HepG2 (cell line): ENCODE results near the gene ENG. TPM values are rescaled to one million over a fixed set of nuclear protein-coding genes. Genes with fewer than 3 reads are reported as not detected.

ENCODE experiments used
- ATAC-seq: fragments of 200-7000 bp; cut with Tn5 transposase; 3 replicates; pipeline ENCODE4 v1.9.1; 2020; ENCODE audit warnings: mild to moderate bottlenecking, moderate library complexity
- BruUV-seq: library from RNA; stranded (reverse); fragments of 400-500 nt; replicated peaks from 2 replicates; lab custom pipeline; 2021; lab: Mats Ljungman, UMichigan
- CTCF ChIA-PET: fragments of 300-600 bp; formaldehyde crosslinking; extraction: SDS; loops from one replicate; lab custom pipeline; 2021; ENCODE audit warnings: low total read pairs, inconsistent platforms, low intra/inter-chr PET ratio; lab: Yijun Ruan, JAX
- POLR2A ChIA-PET: fragments of 350-600 bp; sonication (Branson Sonifier 250); formaldehyde crosslinking; loops from one replicate; lab custom pipeline; 2020; ENCODE audit warnings: antibody characterized with exemption, inconsistent platforms; lab: Yijun Ruan, JAX
- DNase-seq: peaks from one replicate; pipeline ENCODE4 v3.0.0-alpha.2; 2015; ENCODE audit warnings: low spot score
- FAIRE-seq: peaks from 3 replicates; lab custom pipeline; 2011; peaks lifted over from hg19 to GRCh38; lab: Jason Lieb, UNC
- H2AFZ ChIP-seq: one replicate; pipeline ENCODE4 v1.6.1; 2011; ENCODE audit warnings: low read length, inconsistent platforms
- H3K27ac ChIP-seq: fragments of 300-600 bp; 3 replicates; pipeline ENCODE4 v1.8.0; 2011; ENCODE audit warnings: mixed run types, mild to moderate bottlenecking, mixed read lengths, low read length, inconsistent platforms; ENCODE audit not compliant: insufficient read depth; ENCODE audit errors: extremely low read length
- H3K27me3 ChIP-seq, 2 experiments: fragments of 200-600 bp in 1 of 2; 2 replicates in 1 of 2; 3 replicates in 1 of 2; pipeline versions ENCODE4 v1.6.0 to v1.8.0; 2011; ENCODE audit warnings: low read length in 2 of 2, mild to moderate bottlenecking in 2 of 2, moderate library complexity in 2 of 2, inconsistent platforms in 1 of 2; ENCODE audit not compliant: insufficient read depth in 2 of 2, control insufficient read depth in 1 of 2
- H3K36me3 ChIP-seq, 2 experiments: fragments of 200-600 bp in 1 of 2; replicated peaks in 1 of 2; 2 replicates in 1 of 2; 3 replicates in 1 of 2; pipeline versions ENCODE4 v1.5.1 to v1.8.0; 2011; ENCODE audit warnings: low read length in 2 of 2, inconsistent platforms in 1 of 2; ENCODE audit not compliant: insufficient read depth in 2 of 2, control insufficient read depth in 1 of 2
- H3K4me1 ChIP-seq: 2 replicates; pipeline ENCODE4 v1.5.1; 2012; ENCODE audit warnings: low read length, inconsistent platforms; ENCODE audit not compliant: insufficient read depth
- H3K4me2 ChIP-seq: 2 replicates; pipeline ENCODE4 v1.6.0; 2011; ENCODE audit warnings: low read depth, low read length, inconsistent platforms
- H3K4me3 ChIP-seq, 3 experiments: fragments of 200-600 bp in 1 of 3; sonication (generic), shearing (Covaris generic) in 1 of 3; replicated peaks in 1 of 3; 2 replicates each; pipeline ENCODE4 v1.5.1; 2011 to 2016; ENCODE audit warnings: low read length in 3 of 3, inconsistent platforms in 2 of 3, low read depth in 2 of 3, mild to moderate bottlenecking in 2 of 3, control low read depth in 1 of 3, mixed read lengths in 1 of 3; ENCODE audit not compliant: insufficient read depth in 1 of 3
- H3K79me2 ChIP-seq: one replicate; pipeline ENCODE4 v1.6.1; 2011; ENCODE audit warnings: low read length, inconsistent platforms; ENCODE audit not compliant: insufficient read depth
- H3K9ac ChIP-seq: 2 replicates; pipeline ENCODE4 v1.6.0; 2011; ENCODE audit warnings: mild to moderate bottlenecking, low read depth, low read length, inconsistent platforms; ENCODE audit not compliant: insufficient read depth
- H3K9me3 ChIP-seq: 2 replicates; pipeline ENCODE4 v1.5.1; 2012; ENCODE audit warnings: mild to moderate bottlenecking, low read length
- H4K20me1 ChIP-seq: 2 replicates; pipeline ENCODE4 v1.6.0; 2011; ENCODE audit warnings: inconsistent platforms, mild to moderate bottlenecking, low read length, moderate library complexity; ENCODE audit not compliant: insufficient read depth
- CREB1 ChIP-seq, 2 experiments: fragments of 450-650 bp in 1 of 2; IDR thresholded peaks; 2 replicates each; pipeline ENCODE4 v1.6.1; 2016 to 2017; ENCODE audit warnings: control low read depth in 1 of 2, mild to moderate bottlenecking in 1 of 2, missing compliant biosample characterization in 1 of 2, missing genetic modification characterization in 1 of 2
- DNMT1 ChIP-seq: sonication (generic); formaldehyde crosslinking; IDR thresholded peaks from 2 replicates; pipeline ENCODE4 v1.5.1; 2020; ENCODE audit warnings: mild to moderate bottlenecking, missing genetic modification reagents
- HOMEZ ChIP-seq: IDR thresholded peaks from 2 replicates; pipeline ENCODE4 v1.6.1; 2016; ENCODE audit warnings: low read depth
- KLF9 ChIP-seq: IDR thresholded peaks from 2 replicates; pipeline ENCODE4 v1.6.1; 2016; ENCODE audit warnings: low read depth
- TARDBP ChIP-seq: sonication (generic); formaldehyde crosslinking; IDR thresholded peaks from 2 replicates; pipeline ENCODE4 v1.8.0; 2022; ENCODE audit warnings: mild to moderate bottlenecking, missing genetic modification reagents
- ZNF124 ChIP-seq: sonication (generic); formaldehyde crosslinking; IDR thresholded peaks from 2 replicates; pipeline ENCODE4 v1.4.0; 2020; ENCODE audit warnings: missing genetic modification reagents
- ZNF281 ChIP-seq: sonication (generic); formaldehyde crosslinking; IDR thresholded peaks from 2 replicates; pipeline ENCODE4 v1.4.0; 2020; ENCODE audit warnings: missing genetic modification reagents, borderline replicate concordance
- ZNF318 ChIP-seq: sonication (generic); formaldehyde crosslinking; IDR thresholded peaks from 2 replicates; pipeline ENCODE4 v1.4.0; 2020; ENCODE audit warnings: mild to moderate bottlenecking, missing genetic modification reagents
- ZNF788 ChIP-seq: sonication (generic); formaldehyde crosslinking; IDR thresholded peaks from 2 replicates; pipeline ENCODE4 v1.5.0; 2020; ENCODE audit warnings: mild to moderate bottlenecking, missing genetic modification reagents, borderline replicate concordance
- WGBS: methylation state at CpG from one replicate; pipeline ENCODE4 v1.1.6; 2017; ENCODE audit warnings: low lambda C conversion rate; 5-methylcytosine and 5-hydroxymethylcytosine counted together
- in situ Hi-C: cut with HindIII; loops from 2 replicates; pipeline ENCODE4 v1.10.0; 2017; ENCODE audit warnings: low pct_unique_long_range_greater_than_20kb; ENCODE audit not compliant: extremely low pct_ligation_motif_present
- intact Hi-C: fragments of 100-400 bp; cut with micrococcal nuclease; formaldehyde crosslinking; loops from one replicate; pipeline ENCODE4 v1.10.0; 2022; ENCODE audit not compliant: unreplicated experiment
- polyA plus RNA-seq, 8 experiments: library from polyadenylated mRNA; depleted of rRNA in 3 of 8; stranded (reverse) in 7 of 8; unstranded in 1 of 8; fragments of >200 nt; fragmentation: Illumina TruSeq in 4 of 8; extraction: Trizol in 4 of 8; gene quantifications; 2 replicates each; pipeline versions ENCODE4 v1.2.1 to v1.2.3, GENCODE V29; 2011 to 2016; ENCODE audit warnings: low read depth in 4 of 8, missing spikeins in 1 of 8, mixed read lengths in 1 of 8; ENCODE audit not compliant: insufficient read depth in 1 of 8
- total RNA-seq, 5 experiments: library from RNA; depleted of rRNA; stranded (reverse); fragments of >200 nt; fragmentation: Illumina TruSeq; extraction: Trizol; gene quantifications; 2 replicates each; pipeline ENCODE4 v1.2.3, GENCODE V29; 2016; ENCODE audit warnings: low read depth in 1 of 5

ENG gene
- total and polyA plus RNA-seq, 2 of the 13 experiments (the other 11 are each of a cell fraction or from before 2014, with no cell fraction given): 0.02 to 1.1 TPM

GRCh38 chr9:127809002-127809539, 45.4 kb downstream of the ENG start:
- ChIA-PET POLR2A (interaction anchor here (0.8 to 1.2 kb wide), 3 partner anchors 10 to 17 kb away, joined by 3 to 4 read pairs (median 3); no protein-coding TSS in a partner anchor), CTCF (no interaction called here)
- no peak overlapping the region for H3K9ac ChIP-seq
- no peak overlapping the region for H3K4me3 ChIP-seq
- H3K36me3 ChIP-seq: peaks cover 16 to 54% of the 10 kb centered on the region in 2 experiments; a peak in 4 of 5 replicates
- H3K4me2 ChIP-seq: no peak overlapping the region
- ATAC-seq (no peak), FAIRE-seq (no peak), DNase-seq (no peak)
- H3K4me1 ChIP-seq: peaks cover 28% of the 10 kb centered on the region
- no peak overlapping the region for H3K27ac ChIP-seq
- H4K20me1 ChIP-seq: no peaks in the 10 kb centered on the region; the same call in 1 of the 2 replicates
- in situ Hi-C loops: no loop called here
- no peak overlapping the region for H2AFZ ChIP-seq
- no peaks in the 10 kb centered on the region for H3K27me3 ChIP-seq
- intact Hi-C loops: no loop called here
- WGBS: 66% methylated on average over 3 of the region's 9 CpGs
- H3K9me3 ChIP-seq: no peaks in the 10 kb centered on the region
- H3K79me2 ChIP-seq: peaks cover 5% of the 10 kb centered on the region
- BruUV-seq: no TSS peak
- TF ChIP-seq ZNF281 (CRISPR knock-in tag) (no peak), CREB1 (IDR thresholded peaks at IDR 0.05) (peak; percentile 14; the same call in 1 of the 2 replicates), CREB1 (CRISPR knock-in tag; IDR thresholded peaks at IDR 0.05) (no peak), HOMEZ (CRISPR knock-in tag) (no peak), DNMT1 (no peak), KLF9 (CRISPR knock-in tag) (no peak), TARDBP (CRISPR knock-in tag) (no peak), ZNF124 (CRISPR knock-in tag) (no peak), ZNF788 (no peak), ZNF318 (CRISPR knock-in tag) (no peak)
